OCI-LY7 (cell line): ENCODE data around the gene SPTSSA. TPM values are rescaled to one million over a fixed set of nuclear protein-coding genes. Genes with fewer than 3 reads are reported as not detected.

Experiments
- BruUV-seq: library from RNA; stranded (reverse); fragments of 400-500 nt; replicated peaks from 2 replicates; lab custom pipeline; 2021; lab: Mats Ljungman, UMichigan
- CTCF ChIA-PET: fragments of 300-600 bp; sonication (Branson Sonifier 250); formaldehyde crosslinking; loops from one replicate; lab custom pipeline; 2022; ENCODE audit warnings: antibody characterized with exemption; ENCODE audit not compliant: unreplicated experiment; lab: Charles Lee
- POLR2A ChIA-PET: fragments of 300-600 bp; sonication (Branson Sonifier 250); formaldehyde crosslinking; loops from one replicate; lab custom pipeline; 2022; ENCODE audit warnings: antibody characterized with exemption; lab: Charles Lee
- DNase-seq: peaks from one replicate; pipeline ENCODE4 v3.0.0-alpha.2; 2015; ENCODE audit warnings: low spot score
- H2AFZ ChIP-seq: fragments of 200-600 bp; sonication (generic), shearing (Covaris generic); 2 replicates; pipeline ENCODE4 v1.6.1; 2014; ENCODE audit warnings: mild to moderate bottlenecking, antibody characterized with exemption, low read length, moderate library complexity
- H3K27ac ChIP-seq: fragments of 200-600 bp; sonication (generic); 2 replicates; pipeline ENCODE4 v1.5.1; 2014; ENCODE audit warnings: mixed run types, low read depth, mild to moderate bottlenecking, moderate library complexity, low read length, inconsistent platforms; ENCODE audit not compliant: poor library complexity, severe bottlenecking
- H3K36me3 ChIP-seq: fragments of 200-600 bp; sonication (generic); 2 replicates; pipeline ENCODE4 v1.6.1; 2014; ENCODE audit warnings: mild to moderate bottlenecking, antibody characterized with exemption, low read length, moderate library complexity, mixed read lengths; ENCODE audit not compliant: insufficient read depth
- H3K4me1 ChIP-seq: fragments of 200-600 bp; sonication (generic); 2 replicates; pipeline ENCODE4 v1.5.1; 2014; ENCODE audit warnings: mild to moderate bottlenecking, low read length; ENCODE audit not compliant: insufficient read depth, poor library complexity, severe bottlenecking
- H3K4me2 ChIP-seq: fragments of 200-600 bp; sonication (generic); 2 replicates; pipeline ENCODE4 v1.6.1; 2014; ENCODE audit warnings: mild to moderate bottlenecking, low read length
- H3K4me3 ChIP-seq: fragments of 200-600 bp; sonication (generic); 2 replicates; pipeline ENCODE4 v1.5.1; 2014; ENCODE audit warnings: mild to moderate bottlenecking, low read depth, low read length; ENCODE audit not compliant: poor library complexity, severe bottlenecking
- H3K79me2 ChIP-seq: fragments of 200-600 bp; sonication (generic); 2 replicates; pipeline ENCODE4 v1.6.1; 2016; ENCODE audit warnings: low read depth, mild to moderate bottlenecking, low read length, moderate library complexity, mixed read lengths; ENCODE audit not compliant: insufficient read depth
- H3K9me2 ChIP-seq: fragments of 200-600 bp; sonication (generic); 2 replicates; pipeline ENCODE4 v1.6.1; 2016; ENCODE audit warnings: mild to moderate bottlenecking, low read length, mixed read lengths; ENCODE audit not compliant: insufficient read depth
- H3K9me3 ChIP-seq: fragments of 200-600 bp; sonication (generic); 2 replicates; pipeline ENCODE4 v1.6.1; 2014; ENCODE audit warnings: mild to moderate bottlenecking, mixed run types, low read length, mixed read lengths
- H4K20me1 ChIP-seq: fragments of 200-600 bp; sonication (generic); 2 replicates; pipeline ENCODE4 v1.6.1; 2014; ENCODE audit warnings: mild to moderate bottlenecking, antibody characterized with exemption, low read length, moderate library complexity, mixed read lengths; ENCODE audit not compliant: insufficient read depth
- CTCF ChIP-seq: fragments of 200-600 bp; sonication (generic); conservative IDR thresholded peaks from 2 replicates; pipeline ENCODE4 v1.5.1; 2014; ENCODE audit warnings: mild to moderate bottlenecking, antibody characterized with exemption, low read length, moderate library complexity, mixed read lengths
- EZH2phosphoT487 ChIP-seq: fragments of 200-600 bp; sonication (generic); IDR thresholded peaks from 2 replicates; pipeline ENCODE4 v1.6.1; 2018; ENCODE audit warnings: low read depth, borderline replicate concordance, mild to moderate bottlenecking, mixed run types, antibody characterized with exemption, low read length, moderate library complexity, mixed read lengths
- intact Hi-C: fragments of 100-400 bp; cut with micrococcal nuclease; formaldehyde crosslinking; loops from one replicate; pipeline ENCODE4 v1.10.0; 2022; ENCODE audit not compliant: unreplicated experiment
- total RNA-seq, 2 experiments: library from RNA; depleted of rRNA in 1 of 2; stranded (reverse); fragments of >200 nt in 1 of 2; shearing (Covaris generic) in 1 of 2; gene quantifications; 2 replicates each; pipeline ENCODE4 v1.2.3, GENCODE V29; 2014 to 2022

The SPTSSA gene
- total RNA-seq, 2 experiments from 2014 or later, result 8.7 to 19.0 TPM

DNA sequence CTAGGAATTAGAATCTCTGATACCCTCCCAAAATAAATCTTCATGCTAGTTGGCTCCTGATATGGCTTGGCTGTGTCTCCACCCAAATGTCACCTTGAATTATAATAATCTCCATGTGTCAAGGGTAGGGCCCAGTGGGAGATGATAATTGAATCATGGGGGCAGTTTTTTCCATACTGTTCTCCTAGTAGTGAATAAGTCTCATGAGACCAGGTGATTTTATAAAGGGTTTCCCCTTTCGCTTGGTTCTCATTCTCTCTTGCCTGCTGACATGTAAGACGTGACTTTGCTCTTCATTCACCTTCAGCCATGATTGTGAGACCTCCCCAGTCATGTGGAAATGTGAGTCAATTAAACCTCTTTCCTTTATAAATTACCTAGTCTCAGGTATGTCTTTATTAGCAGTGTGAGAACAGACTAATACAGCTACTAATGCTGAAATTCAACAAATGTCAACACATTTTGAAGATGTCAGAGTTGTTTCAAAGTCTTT is 12.2 kb upstream of the SPTSSA start:
- no peak overlapping the region for H3K27ac ChIP-seq
- no peak overlapping the region for H3K4me2 ChIP-seq
- TF ChIP-seq EZH2phosphoT487, result no peak
- no peaks in the 10 kb centered on the region for H3K79me2 ChIP-seq
- no peaks in the 10 kb centered on the region for H3K36me3 ChIP-seq
- no peak overlapping the region for H3K4me3 ChIP-seq
- H3K4me1 ChIP-seq, result no peaks in the 10 kb centered on the region
- no peaks in the 10 kb centered on the region for H3K9me3 ChIP-seq
- intact Hi-C loops, result no loop called here
- ChIA-PET CTCF (no interaction called here), POLR2A (interaction anchor here (0.7 to 1.0 kb wide), 3 partner anchors 10 to 75 kb away, joined by 3 to 4 read pairs (median 3); no protein-coding TSS in a partner anchor)
- no peak for DNase-seq
- no TSS peak for BruUV-seq
- H3K9me2 ChIP-seq, result no peaks in the 10 kb centered on the region
- no peaks in the 10 kb centered on the region for H4K20me1 ChIP-seq
- no peak overlapping the region for H2AFZ ChIP-seq

- Histone ChIP-seq H3K9me3 (no peaks in the 10 kb centered on the region), H3K27ac (no peak overlapping the region), H3K4me3 (no peak overlapping the region), H3K4me2 (no peak overlapping the region), H4K20me1 (no peaks in the 10 kb centered on the region), H3K36me3 (no peaks in the 10 kb centered on the region), H3K79me2 (no peaks in the 10 kb centered on the region), H3K9me2 (no peaks in the 10 kb centered on the region), H2AFZ (no peak overlapping the region), H3K4me1 (no peaks in the 10 kb centered on the region)
- TF ChIP-seq CTCF (no peak), EZH2phosphoT487 (no peak)
- intact Hi-C loops, result no loop called here
- no TSS peak for BruUV-seq
- ChIA-PET CTCF (no interaction called here), POLR2A (interaction anchor here (0.9 kb wide), 1 partner anchor 51 kb away, joined by 3 read pairs; no protein-coding TSS in a partner anchor)
- no peak for DNase-seq
Observed at GRCh38 chr14:34472706-34473279, 10.8 kb upstream of the SPTSSA start.

GRCh38 chr14:34470319-34470718 is 8.3 kb upstream of the SPTSSA start:
- TF ChIP-seq CTCF (no peak), EZH2phosphoT487 (no peak)
- BruUV-seq, result no TSS peak
- no peak overlapping the region for H3K4me2 ChIP-seq
- ChIA-PET POLR2A (no interaction called here), CTCF (no interaction called here)
- intact Hi-C loops, result no loop called here
- no peak for DNase-seq
- H3K36me3 ChIP-seq, result no peaks in the 10 kb centered on the region
- H3K9me3 ChIP-seq, result no peaks in the 10 kb centered on the region
- H3K4me1 ChIP-seq, result peaks cover 2% of the 10 kb centered on the region
- no peak overlapping the region for H2AFZ ChIP-seq
- H3K79me2 ChIP-seq, result no peaks in the 10 kb centered on the region
- no peak overlapping the region for H3K27ac ChIP-seq
- H4K20me1 ChIP-seq, result no peaks in the 10 kb centered on the region
- H3K4me3 ChIP-seq, result no peak overlapping the region
- no peaks in the 10 kb centered on the region for H3K9me2 ChIP-seq
